ENCODE data around the gene GGTLC2.

DNA sequence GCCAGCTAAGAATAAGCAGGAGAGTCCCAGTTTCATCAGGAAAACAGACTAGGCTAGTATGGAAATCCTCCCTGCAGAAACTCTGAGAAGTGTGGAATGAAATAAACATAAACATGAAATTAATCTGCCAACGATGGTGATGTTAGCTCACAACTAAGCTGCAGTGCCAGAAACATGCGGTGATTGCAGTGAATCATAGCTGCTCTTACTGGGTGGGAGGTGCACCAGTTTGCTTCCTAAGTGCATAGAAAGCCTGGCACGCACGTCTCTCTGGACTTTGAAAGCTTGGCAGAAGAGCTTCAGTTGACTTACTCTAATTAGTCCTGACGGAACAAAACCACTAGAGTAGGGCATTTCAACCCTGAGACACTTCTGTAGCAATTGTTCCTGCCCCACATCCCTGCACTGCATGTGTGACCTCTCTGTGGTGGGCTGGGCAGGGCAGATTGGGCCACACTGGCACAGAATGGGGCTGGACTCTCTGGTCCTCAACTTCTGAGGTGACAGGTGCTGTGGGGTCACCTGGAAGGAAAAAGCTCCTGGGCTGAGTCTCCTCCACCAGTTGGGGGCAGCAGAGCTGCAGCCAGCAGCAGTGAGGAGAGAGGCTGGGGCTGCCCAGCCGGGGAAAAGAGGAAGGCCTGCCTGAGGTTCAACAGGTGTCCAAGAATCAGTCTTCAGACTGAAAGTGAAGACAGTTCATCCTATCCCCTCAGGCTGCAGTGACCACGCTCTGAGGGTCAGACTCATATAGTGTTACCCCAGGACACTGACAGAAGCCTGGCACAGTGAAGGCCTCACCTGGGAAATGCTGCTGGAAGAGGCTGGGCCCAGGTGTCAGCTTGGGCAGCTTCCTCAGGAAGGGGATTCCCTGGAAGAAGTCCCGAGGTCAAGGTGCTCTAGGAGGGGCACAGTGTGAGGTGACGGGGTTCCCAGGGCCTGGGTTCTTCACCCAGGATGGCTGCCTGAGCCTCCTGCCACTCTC lies 40.5 kb downstream of the GGTLC2 start:
- TF ChIP-seq, protein P1, sequence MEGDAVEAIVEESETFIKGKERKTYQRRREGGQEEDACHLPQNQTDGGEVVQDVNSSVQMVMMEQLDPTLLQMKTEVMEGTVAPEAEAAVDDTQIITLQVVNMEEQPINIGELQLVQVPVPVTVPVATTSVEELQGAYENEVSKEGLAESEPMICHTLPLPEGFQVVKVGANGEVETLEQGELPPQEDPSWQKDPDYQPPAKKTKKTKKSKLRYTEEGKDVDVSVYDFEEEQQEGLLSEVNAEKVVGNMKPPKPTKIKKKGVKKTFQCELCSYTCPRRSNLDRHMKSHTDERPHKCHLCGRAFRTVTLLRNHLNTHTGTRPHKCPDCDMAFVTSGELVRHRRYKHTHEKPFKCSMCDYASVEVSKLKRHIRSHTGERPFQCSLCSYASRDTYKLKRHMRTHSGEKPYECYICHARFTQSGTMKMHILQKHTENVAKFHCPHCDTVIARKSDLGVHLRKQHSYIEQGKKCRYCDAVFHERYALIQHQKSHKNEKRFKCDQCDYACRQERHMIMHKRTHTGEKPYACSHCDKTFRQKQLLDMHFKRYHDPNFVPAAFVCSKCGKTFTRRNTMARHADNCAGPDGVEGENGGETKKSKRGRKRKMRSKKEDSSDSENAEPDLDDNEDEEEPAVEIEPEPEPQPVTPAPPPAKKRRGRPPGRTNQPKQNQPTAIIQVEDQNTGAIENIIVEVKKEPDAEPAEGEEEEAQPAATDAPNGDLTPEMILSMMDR (IDR thresholded peaks at IDR 0.05) = peak in 2 of 7 experiments; percentile 39 to 40
- TF ChIP-seq POLR2AphosphoS5 (IDR thresholded peaks at IDR 0.05) = peak in 1 of 3 donors; percentile 33
- no peak for TF ChIP-seq POLR2A (IDR thresholded peaks at IDR 0.05)

Measured in stomach (tissue), 4 donors.